ENCODE data around the gene WDFY4. TPM values are rescaled to one million over a fixed set of nuclear protein-coding genes. Genes with fewer than 3 reads are reported as not detected.

Gene WDFY4
- total and polyA plus RNA-seq, 2 of the 4 experiments (the other 2 are of a cell fraction) = not detected

GRCh38 chr10:48760983-48761382, 76.3 kb downstream of the WDFY4 start:
- ATAC-seq (ENCODE audit: low read depth) = no peak
- no peak overlapping the region for H4K5ac ChIP-seq (ENCODE audit: low read depth, low read length)
- H3K9me3 ChIP-seq (ENCODE audit: control insufficient read depth, insufficient read depth, low read length) = no peaks in the 10 kb centered on the region
- no peak overlapping the region for H4K91ac ChIP-seq (ENCODE audit: insufficient read depth, low read depth, low read length)
- POLR2A ChIA-PET (ENCODE audit: unreplicated experiment) = no interaction called here
- in situ Hi-C loops (cut with MboI; ENCODE audit: low sequenced_read_pairs) (no loop called here), dilution Hi-C loops (cut with HindIII; ENCODE audit: low sequenced_read_pairs, unreplicated experiment) (no loop called here), intact Hi-C loops (cut with micrococcal nuclease) (no loop called here)
- no peak overlapping the region for H2BK20ac ChIP-seq (ENCODE audit: low read depth, low read length)
- DNase-seq = no peak
- no peak overlapping the region for H2BK15ac ChIP-seq (ENCODE audit: low read depth, low read length)
- no peak for TF ChIP-seq ELK1 (IDR thresholded peaks at IDR 0.05; ENCODE audit: borderline replicate concordance, low read depth, low read length)
- TF ChIP-seq BHLHE40 (IDR thresholded peaks at IDR 0.05; ENCODE audit: low read depth, low read length) = no peak
- TF ChIP-seq MAZ (IDR thresholded peaks at IDR 0.05; ENCODE audit: borderline replicate concordance, low read depth, low read length) = no peak
- no peak for TF ChIP-seq USF2 (IDR thresholded peaks at IDR 0.05; ENCODE audit: low read depth, low read length)
- TF ChIP-seq NFE2L2 (IDR thresholded peaks at IDR 0.05; ENCODE audit: low read depth, low read length) = no peak
- TF ChIP-seq SMC3 (IDR thresholded peaks at IDR 0.05; ENCODE audit: low read depth, low read length) = no peak
- TF ChIP-seq CTCF (conservative IDR thresholded peaks at IDR 0.05; ENCODE audit: low read depth, low read length) = no peak
- no peak for TF ChIP-seq POLR2A (IDR thresholded peaks at IDR 0.05; ENCODE audit: low read depth, low read length)
- H3K9ac ChIP-seq (ENCODE audit: low read depth, low read length) = no peak overlapping the region
- no peak overlapping the region for H3K4me3 ChIP-seq (ENCODE audit: insufficient read depth, low read depth, low read length)
- no peak overlapping the region for H3K56ac ChIP-seq (ENCODE audit: extremely low read depth, insufficient read depth, low read length)
- H3K23ac ChIP-seq (ENCODE audit: low read depth, low read length) = no peak overlapping the region
- H3K14ac ChIP-seq (replicated peaks; ENCODE audit: low read depth, low read length) = no peak overlapping the region
- H3K9me1 ChIP-seq (ENCODE audit: insufficient read depth, low read length) = no peaks in the 10 kb centered on the region
- H2AK9ac ChIP-seq (replicated peaks; ENCODE audit: low read depth, low read length, poor library complexity) = no peak overlapping the region
- H4K20me1 ChIP-seq (ENCODE audit: insufficient read depth, low read length) = no peaks in the 10 kb centered on the region
- no peak overlapping the region for H2AFZ ChIP-seq (replicated peaks; ENCODE audit: low read length, poor library complexity)
- no peaks in the 10 kb centered on the region for H3K4me1 ChIP-seq (ENCODE audit: control insufficient read depth, insufficient read depth, low read length)
- BruUV-seq (replicated peaks) = no TSS peak
- WGBS, 2 experiments (ENCODE audit: extremely low coverage in 2 of 2, insufficient read length in 1 of 2) = 17% methylated on average over 5 of the region's 5 CpGs; no CpG with 5 or more reads in 1 of the 2 experiments
- H3K18ac ChIP-seq (ENCODE audit: low read depth, low read length) = no peak overlapping the region
- H2AK5ac ChIP-seq (ENCODE audit: low read depth, low read length) = no peak overlapping the region
- no peak overlapping the region for H3K4ac ChIP-seq (ENCODE audit: low read depth, low read length)
- no peak overlapping the region for H3K27ac ChIP-seq (ENCODE audit: insufficient read depth, low read length)
- H2BK120ac ChIP-seq (ENCODE audit: low read depth, low read length) = no peak overlapping the region
- peaks cover 2% of the 10 kb centered on the region for H3K27me3 ChIP-seq (ENCODE audit: control insufficient read depth, insufficient read depth, low read length)
- H3K79me1 ChIP-seq (ENCODE audit: low read depth in 1 of 2, low read length in 2 of 2) = no peaks in the 10 kb centered on the region
- CTCF ChIA-PET = no interaction called here
- no peak overlapping the region for H3K4me2 ChIP-seq (ENCODE audit: low read depth, low read length)
- H2BK5ac ChIP-seq (ENCODE audit: low read depth, low read length, poor library complexity, severe bottlenecking) = no peak overlapping the region
- H4K8ac ChIP-seq (ENCODE audit: low read depth in 2 of 2, low read length in 2 of 2) = no peak overlapping the region
- no peaks in the 10 kb centered on the region for H3K36me3 ChIP-seq (ENCODE audit: control insufficient read depth, insufficient read depth, low read length)

Measured in IMR-90 (cell line).